HL-60 (cell line): ENCODE data around the gene MAST2.

Experiments
- DNase-seq, 2 experiments: peaks; one replicate each; pipeline ENCODE4 v3.0.0-alpha.2; 2010 to 2020; ENCODE audit warnings: low read depth in 1 of 2, low spot score in 1 of 2
- H3K27ac ChIP-seq: fragments of 250-450 bp; sonication (Bioruptor Pico); replicated peaks from 2 replicates; pipeline ENCODE4 v1.5.1; 2020; ENCODE audit warnings: mild to moderate bottlenecking, moderate library complexity
- H3K27me3 ChIP-seq: fragments of 250-450 bp; sonication (Bioruptor Pico); 2 replicates; pipeline ENCODE4 v1.5.1; 2021; ENCODE audit warnings: mild to moderate bottlenecking, moderate library complexity; ENCODE audit not compliant: insufficient read depth, poor library complexity, severe bottlenecking
- H3K4me3 ChIP-seq: replicated peaks from 2 replicates; pipeline ENCODE4 v1.5.1; 2011; ENCODE audit warnings: mild to moderate bottlenecking, control low read depth, low read length; ENCODE audit not compliant: insufficient read depth
- GABPA ChIP-seq: IDR thresholded peaks from 2 replicates; pipeline ENCODE4 v1.6.1; 2012; ENCODE audit warnings: low read depth
- POLR2AphosphoS5 ChIP-seq: IDR thresholded peaks from 2 replicates; pipeline ENCODE4 v1.6.1; 2012; ENCODE audit warnings: low read depth
- SPI1 ChIP-seq: IDR thresholded peaks from 2 replicates; pipeline ENCODE4 v1.6.1; 2012; ENCODE audit warnings: low read depth, mild to moderate bottlenecking, borderline replicate concordance
- TF ChIP-seq, protein P1 (sequence below): IDR thresholded peaks from 2 replicates; pipeline ENCODE4 v1.6.1; 2012; ENCODE audit warnings: low read depth; ENCODE audit not compliant: insufficient replicate concordance
- TF ChIP-seq, protein P2 (sequence below): IDR thresholded peaks from one replicate; pipeline ENCODE4 v1.5.1; 2011; ENCODE audit warnings: low read length, control low read depth, inconsistent platforms; ENCODE audit not compliant: insufficient read depth

Gene MAST2

DNA sequence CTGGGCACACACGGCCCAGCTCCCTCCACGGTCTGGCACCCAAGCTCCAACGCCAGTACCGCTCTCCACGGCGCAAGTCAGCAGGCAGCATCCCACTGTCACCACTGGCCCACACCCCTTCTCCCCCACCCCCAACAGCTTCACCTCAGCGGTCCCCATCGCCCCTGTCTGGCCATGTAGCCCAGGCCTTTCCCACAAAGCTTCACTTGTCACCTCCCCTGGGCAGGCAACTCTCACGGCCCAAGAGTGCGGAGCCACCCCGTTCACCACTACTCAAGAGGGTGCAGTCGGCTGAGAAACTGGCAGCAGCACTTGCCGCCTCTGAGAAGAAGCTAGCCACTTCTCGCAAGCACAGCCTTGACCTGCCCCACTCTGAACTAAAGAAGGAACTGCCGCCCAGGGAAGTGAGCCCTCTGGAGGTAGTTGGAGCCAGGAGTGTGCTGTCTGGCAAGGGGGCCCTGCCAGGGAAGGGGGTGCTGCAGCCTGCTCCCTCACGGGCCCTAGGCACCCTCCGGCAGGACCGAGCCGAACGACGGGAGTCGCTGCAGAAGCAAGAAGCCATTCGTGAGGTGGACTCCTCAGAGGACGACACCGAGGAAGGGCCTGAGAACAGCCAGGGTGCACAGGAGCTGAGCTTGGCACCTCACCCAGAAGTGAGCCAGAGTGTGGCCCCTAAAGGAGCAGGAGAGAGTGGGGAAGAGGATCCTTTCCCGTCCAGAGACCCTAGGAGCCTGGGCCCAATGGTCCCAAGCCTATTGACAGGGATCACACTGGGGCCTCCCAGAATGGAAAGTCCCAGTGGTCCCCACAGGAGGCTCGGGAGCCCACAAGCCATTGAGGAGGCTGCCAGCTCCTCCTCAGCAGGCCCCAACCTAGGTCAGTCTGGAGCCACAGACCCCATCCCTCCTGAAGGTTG is 231.4 kb downstream of the MAST2 start:
- H3K4me3 ChIP-seq, result no peak overlapping the region
- TF ChIP-seq, protein P1, sequence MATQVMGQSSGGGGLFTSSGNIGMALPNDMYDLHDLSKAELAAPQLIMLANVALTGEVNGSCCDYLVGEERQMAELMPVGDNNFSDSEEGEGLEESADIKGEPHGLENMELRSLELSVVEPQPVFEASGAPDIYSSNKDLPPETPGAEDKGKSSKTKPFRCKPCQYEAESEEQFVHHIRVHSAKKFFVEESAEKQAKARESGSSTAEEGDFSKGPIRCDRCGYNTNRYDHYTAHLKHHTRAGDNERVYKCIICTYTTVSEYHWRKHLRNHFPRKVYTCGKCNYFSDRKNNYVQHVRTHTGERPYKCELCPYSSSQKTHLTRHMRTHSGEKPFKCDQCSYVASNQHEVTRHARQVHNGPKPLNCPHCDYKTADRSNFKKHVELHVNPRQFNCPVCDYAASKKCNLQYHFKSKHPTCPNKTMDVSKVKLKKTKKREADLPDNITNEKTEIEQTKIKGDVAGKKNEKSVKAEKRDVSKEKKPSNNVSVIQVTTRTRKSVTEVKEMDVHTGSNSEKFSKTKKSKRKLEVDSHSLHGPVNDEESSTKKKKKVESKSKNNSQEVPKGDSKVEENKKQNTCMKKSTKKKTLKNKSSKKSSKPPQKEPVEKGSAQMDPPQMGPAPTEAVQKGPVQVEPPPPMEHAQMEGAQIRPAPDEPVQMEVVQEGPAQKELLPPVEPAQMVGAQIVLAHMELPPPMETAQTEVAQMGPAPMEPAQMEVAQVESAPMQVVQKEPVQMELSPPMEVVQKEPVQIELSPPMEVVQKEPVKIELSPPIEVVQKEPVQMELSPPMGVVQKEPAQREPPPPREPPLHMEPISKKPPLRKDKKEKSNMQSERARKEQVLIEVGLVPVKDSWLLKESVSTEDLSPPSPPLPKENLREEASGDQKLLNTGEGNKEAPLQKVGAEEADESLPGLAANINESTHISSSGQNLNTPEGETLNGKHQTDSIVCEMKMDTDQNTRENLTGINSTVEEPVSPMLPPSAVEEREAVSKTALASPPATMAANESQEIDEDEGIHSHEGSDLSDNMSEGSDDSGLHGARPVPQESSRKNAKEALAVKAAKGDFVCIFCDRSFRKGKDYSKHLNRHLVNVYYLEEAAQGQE, result no peak
- TF ChIP-seq, protein P2, sequence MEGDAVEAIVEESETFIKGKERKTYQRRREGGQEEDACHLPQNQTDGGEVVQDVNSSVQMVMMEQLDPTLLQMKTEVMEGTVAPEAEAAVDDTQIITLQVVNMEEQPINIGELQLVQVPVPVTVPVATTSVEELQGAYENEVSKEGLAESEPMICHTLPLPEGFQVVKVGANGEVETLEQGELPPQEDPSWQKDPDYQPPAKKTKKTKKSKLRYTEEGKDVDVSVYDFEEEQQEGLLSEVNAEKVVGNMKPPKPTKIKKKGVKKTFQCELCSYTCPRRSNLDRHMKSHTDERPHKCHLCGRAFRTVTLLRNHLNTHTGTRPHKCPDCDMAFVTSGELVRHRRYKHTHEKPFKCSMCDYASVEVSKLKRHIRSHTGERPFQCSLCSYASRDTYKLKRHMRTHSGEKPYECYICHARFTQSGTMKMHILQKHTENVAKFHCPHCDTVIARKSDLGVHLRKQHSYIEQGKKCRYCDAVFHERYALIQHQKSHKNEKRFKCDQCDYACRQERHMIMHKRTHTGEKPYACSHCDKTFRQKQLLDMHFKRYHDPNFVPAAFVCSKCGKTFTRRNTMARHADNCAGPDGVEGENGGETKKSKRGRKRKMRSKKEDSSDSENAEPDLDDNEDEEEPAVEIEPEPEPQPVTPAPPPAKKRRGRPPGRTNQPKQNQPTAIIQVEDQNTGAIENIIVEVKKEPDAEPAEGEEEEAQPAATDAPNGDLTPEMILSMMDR, result no peak
- TF ChIP-seq SPI1 (no peak), POLR2AphosphoS5 (no peak), GABPA (no peak)
- peak in 1 of 2 experiments; percentile 9 for DNase-seq
- no peak overlapping the region for H3K27ac ChIP-seq
- H3K27me3 ChIP-seq, result no peaks in the 10 kb centered on the region

DNA sequence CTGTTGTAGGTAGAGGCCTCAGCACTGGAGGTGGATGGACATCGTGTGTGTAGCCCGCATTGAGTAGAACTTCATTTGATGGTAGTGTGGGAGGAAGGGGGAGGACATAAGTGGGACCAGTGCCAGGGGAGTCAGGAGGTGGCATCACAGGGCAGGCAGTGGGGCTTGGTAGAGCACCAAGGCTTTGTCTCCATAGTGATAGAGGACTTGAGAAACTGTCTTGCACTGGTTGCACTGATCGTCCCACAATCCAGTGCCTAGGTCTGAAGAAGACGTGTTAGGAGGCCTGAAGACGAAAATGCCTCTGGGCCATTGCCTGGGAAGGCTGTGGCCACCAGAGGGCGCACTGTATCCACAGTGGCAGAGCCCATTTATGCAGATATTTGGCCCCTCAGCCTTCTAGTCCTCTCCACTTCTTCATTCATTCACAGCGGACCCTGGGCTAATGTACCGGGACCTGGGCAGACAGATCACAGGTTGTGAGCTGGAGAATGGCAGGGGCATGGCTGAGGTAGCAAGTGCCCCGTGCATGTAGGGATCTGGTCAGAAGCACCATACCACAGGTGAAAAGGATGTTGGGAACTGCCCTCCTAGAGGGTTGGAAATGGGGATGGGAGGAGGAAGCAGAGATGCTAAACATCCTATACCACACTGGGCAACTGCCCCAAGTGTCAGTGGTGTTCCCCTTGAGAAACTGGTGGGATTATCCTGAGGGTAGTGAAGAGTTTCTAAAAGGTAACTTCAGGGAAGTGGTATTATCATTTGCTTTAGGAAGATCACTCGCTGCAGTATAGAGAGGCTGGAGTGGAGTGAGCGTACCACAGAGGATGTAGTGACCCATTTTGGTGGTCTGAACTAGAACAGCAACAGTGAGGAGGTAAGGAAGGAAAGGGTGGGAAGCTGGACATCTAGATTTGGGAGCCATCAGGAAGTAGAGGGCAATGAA is 233.8 kb downstream of the MAST2 start:
- peak; percentile 54 to 79 for DNase-seq
- H3K27ac ChIP-seq, result no peak overlapping the region
- TF ChIP-seq, protein P2, result peak; percentile 98
- TF ChIP-seq GABPA, result no peak
- H3K4me3 ChIP-seq, result no peak overlapping the region
- H3K27me3 ChIP-seq, result no peaks in the 10 kb centered on the region

DNA sequence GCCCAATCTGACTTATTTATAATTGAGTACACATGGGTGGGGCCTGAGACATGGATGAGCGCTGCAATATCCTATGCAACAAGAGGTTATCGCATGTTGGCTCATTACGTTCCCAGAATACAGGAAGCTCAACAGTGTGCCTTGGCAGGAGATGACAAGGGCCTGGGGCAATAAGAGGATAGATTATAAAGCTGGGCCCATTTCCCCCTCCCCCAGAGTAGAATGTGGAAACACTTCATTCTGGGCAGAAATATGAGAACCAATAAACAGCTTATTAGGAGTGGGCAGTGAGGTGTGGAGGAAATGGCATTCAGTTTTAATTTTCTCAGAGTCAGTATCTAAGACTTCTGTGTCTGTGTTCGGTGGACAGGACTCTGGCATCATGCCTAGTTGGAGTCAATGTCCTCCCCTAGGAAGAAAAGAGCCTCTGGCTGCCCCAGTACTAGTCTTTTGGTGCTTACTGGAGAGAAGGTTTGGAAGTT is 236.2 kb downstream of the MAST2 start:
- no peak overlapping the region for H3K4me3 ChIP-seq
- DNase-seq, result peak in 1 of 2 experiments; percentile 9
- TF ChIP-seq, protein P1, result no peak
- TF ChIP-seq SPI1, result no peak
- no peak for TF ChIP-seq POLR2AphosphoS5
- no peak for TF ChIP-seq GABPA
- TF ChIP-seq, protein P2, result no peak
- H3K27ac ChIP-seq, result no peak overlapping the region
- no peaks in the 10 kb centered on the region for H3K27me3 ChIP-seq
